ENCODE results near the gene LYSMD4. TPM values are rescaled to one million over a fixed set of nuclear protein-coding genes. Genes with fewer than 3 reads are reported as not detected.

Gene LYSMD4
- total and polyA plus RNA-seq, 2 of the 13 experiments (the other 11 are each of a cell fraction or from before 2014, with no cell fraction given): 7.4 to 8.5 TPM

DNA sequence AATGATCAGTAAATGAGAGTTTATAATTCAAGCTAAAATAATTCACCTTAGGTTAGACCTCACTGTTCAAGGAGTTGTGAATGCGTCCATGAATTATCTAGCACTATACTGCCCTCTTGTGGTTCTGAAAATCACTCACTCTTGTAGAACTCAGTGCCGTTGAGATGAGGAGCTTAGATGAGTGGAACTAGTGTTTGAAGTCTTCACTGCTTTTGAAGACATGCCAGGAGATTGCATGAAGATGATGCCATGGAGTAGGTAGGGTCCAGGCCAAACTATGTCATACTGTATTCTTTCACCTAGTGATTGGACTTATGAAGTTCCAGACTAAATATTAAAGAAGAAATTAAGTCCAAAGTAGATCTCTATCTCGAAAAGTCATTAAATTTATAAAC, 28.8 kb downstream of the LYSMD4 start (continued):
- TF ChIP-seq THAP8 (CRISPR knock-in tag; IDR thresholded peaks at IDR 0.05; ENCODE audit: borderline replicate concordance) (no peak), LCORL (IDR thresholded peaks at IDR 0.05) (no peak), LCORL (CRISPR knock-in tag; IDR thresholded peaks at IDR 0.05) (no peak), ZNF496 (CRISPR knock-in tag; IDR thresholded peaks at IDR 0.05; ENCODE audit: insufficient replicate concordance) (no peak), REL (CRISPR knock-in tag; conservative IDR thresholded peaks at IDR 0.05) (no peak), ZNF275 (CRISPR knock-in tag; IDR thresholded peaks at IDR 0.05; ENCODE audit: borderline replicate concordance) (no peak), STAG1 (CRISPR knock-in tag; IDR thresholded peaks at IDR 0.05) (peak; percentile 94), CBX2 (IDR thresholded peaks at IDR 0.05; ENCODE audit: low read depth, low read length) (no peak), CBX2 (CRISPR knock-in tag; IDR thresholded peaks at IDR 0.05; ENCODE audit: low read depth) (no peak), RAD21 (CRISPR knock-in tag; IDR thresholded peaks at IDR 0.05) (peak; percentile 64; the same call in 1 of the 2 replicates), ZNF770 (CRISPR knock-in tag; IDR thresholded peaks at IDR 0.05) (no peak), NCOA1 (CRISPR knock-in tag; IDR thresholded peaks at IDR 0.05) (no peak), ZNF615 (CRISPR knock-in tag; IDR thresholded peaks at IDR 0.05; ENCODE audit: borderline replicate concordance) (no peak), NR0B2 (CRISPR knock-in tag; IDR thresholded peaks at IDR 0.05) (no peak), ZNF256 (CRISPR knock-in tag; conservative IDR thresholded peaks at IDR 0.05) (no peak), PRPF4 (IDR thresholded peaks at IDR 0.05; ENCODE audit: low read depth, low read length, poor library complexity, severe bottlenecking) (no peak), FLYWCH1 (CRISPR knock-in tag; IDR thresholded peaks at IDR 0.05) (no peak)
- TF ChIP-seq, protein P1, sequence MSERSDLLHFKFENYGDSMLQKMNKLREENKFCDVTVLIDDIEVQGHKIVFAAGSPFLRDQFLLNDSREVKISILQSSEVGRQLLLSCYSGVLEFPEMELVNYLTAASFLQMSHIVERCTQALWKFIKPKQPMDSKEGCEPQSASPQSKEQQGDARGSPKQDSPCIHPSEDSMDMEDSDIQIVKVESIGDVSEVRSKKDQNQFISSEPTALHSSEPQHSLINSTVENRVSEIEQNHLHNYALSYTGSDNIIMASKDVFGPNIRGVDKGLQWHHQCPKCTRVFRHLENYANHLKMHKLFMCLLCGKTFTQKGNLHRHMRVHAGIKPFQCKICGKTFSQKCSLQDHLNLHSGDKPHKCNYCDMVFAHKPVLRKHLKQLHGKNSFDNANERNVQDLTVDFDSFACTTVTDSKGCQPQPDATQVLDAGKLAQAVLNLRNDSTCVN (CRISPR knock-in tag; IDR thresholded peaks at IDR 0.05; ENCODE audit: borderline replicate concordance): no peak
- TF ChIP-seq, protein P2, sequence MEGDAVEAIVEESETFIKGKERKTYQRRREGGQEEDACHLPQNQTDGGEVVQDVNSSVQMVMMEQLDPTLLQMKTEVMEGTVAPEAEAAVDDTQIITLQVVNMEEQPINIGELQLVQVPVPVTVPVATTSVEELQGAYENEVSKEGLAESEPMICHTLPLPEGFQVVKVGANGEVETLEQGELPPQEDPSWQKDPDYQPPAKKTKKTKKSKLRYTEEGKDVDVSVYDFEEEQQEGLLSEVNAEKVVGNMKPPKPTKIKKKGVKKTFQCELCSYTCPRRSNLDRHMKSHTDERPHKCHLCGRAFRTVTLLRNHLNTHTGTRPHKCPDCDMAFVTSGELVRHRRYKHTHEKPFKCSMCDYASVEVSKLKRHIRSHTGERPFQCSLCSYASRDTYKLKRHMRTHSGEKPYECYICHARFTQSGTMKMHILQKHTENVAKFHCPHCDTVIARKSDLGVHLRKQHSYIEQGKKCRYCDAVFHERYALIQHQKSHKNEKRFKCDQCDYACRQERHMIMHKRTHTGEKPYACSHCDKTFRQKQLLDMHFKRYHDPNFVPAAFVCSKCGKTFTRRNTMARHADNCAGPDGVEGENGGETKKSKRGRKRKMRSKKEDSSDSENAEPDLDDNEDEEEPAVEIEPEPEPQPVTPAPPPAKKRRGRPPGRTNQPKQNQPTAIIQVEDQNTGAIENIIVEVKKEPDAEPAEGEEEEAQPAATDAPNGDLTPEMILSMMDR (CRISPR knock-in tag; IDR thresholded peaks at IDR 0.05): peak; percentile 86

Measured in HepG2 (cell line).